IgD-negative memory B cell (primary cell): ENCODE results near the gene PHF21B. TPM values are rescaled to one million over a fixed set of nuclear protein-coding genes. Genes with fewer than 3 reads are reported as not detected.
"Not testable (repeated sequence)": the region's sequence is repeated elsewhere in the genome, so short reads cannot be mapped to it uniquely, and the experiment has no call there.

ENCODE experiments used
- H3K27ac Mint-ChIP-seq, 3 donors: one replicate each; pipeline ENCODE4 v1.8.0; 2020 to 2022; ENCODE audit warnings: mild to moderate bottlenecking in 3 of 3, mixed read lengths in 3 of 3, moderate library complexity in 1 of 3
- H3K27me3 Mint-ChIP-seq: one replicate; pipeline ENCODE4 v1.8.0; 2021; ENCODE audit warnings: mixed read lengths
- H3K36me3 Mint-ChIP-seq: one replicate; pipeline ENCODE4 v1.8.0; 2020; ENCODE audit warnings: mild to moderate bottlenecking, mixed read lengths
- H3K4me1 Mint-ChIP-seq, 3 donors: one replicate each; pipeline ENCODE4 v1.8.0; 2020 to 2022; ENCODE audit warnings: mixed read lengths in 3 of 3, mild to moderate bottlenecking in 1 of 3
- H3K4me3 Mint-ChIP-seq, 4 donors: one replicate each; pipeline ENCODE4 v1.8.0; 2020 to 2022; ENCODE audit warnings: mild to moderate bottlenecking in 4 of 4, mixed read lengths in 4 of 4, moderate library complexity in 3 of 4
- H3K9me3 Mint-ChIP-seq, 3 donors: one replicate each; pipeline ENCODE4 v1.8.0; 2020 to 2021; ENCODE audit warnings: mixed read lengths in 3 of 3, mild to moderate bottlenecking in 1 of 3
- polyA plus RNA-seq: library from polyadenylated mRNA; unstranded; fragments of 300-500 nt; fragmentation: Illumina TruSeq; gene quantifications from one replicate; pipeline ENCODE4 v1.2.3, GENCODE V29; 2021

PHF21B gene
- polyA plus RNA-seq, 1 donor from 2014 or later = not detected

- H3K4me3 Mint-ChIP-seq, H3K27me3 Mint-ChIP-seq, H3K4me1 Mint-ChIP-seq, H3K9me3 Mint-ChIP-seq, H3K36me3 Mint-ChIP-seq, H3K27ac Mint-ChIP-seq: not testable (repeated sequence)
Observed at GRCh38 chr22:44921766-44922165, 88.0 kb downstream of the PHF21B start.

GRCh38 chr22:44920183-44920582 is 89.6 kb downstream of the PHF21B start:
- H3K36me3 Mint-ChIP-seq = no peaks in the 10 kb centered on the region
- H3K27me3 Mint-ChIP-seq = peaks cover 5% of the 10 kb centered on the region
- H3K4me1 Mint-ChIP-seq = no peaks in the 10 kb centered on the region
- no peak overlapping the region for H3K4me3 Mint-ChIP-seq
- no peak overlapping the region for H3K27ac Mint-ChIP-seq
- peaks cover 0 to 6% (median 2%) of the 10 kb centered on the region in 3 donors for H3K9me3 Mint-ChIP-seq

GRCh38 chr22:44919691-44920090 is 90.1 kb downstream of the PHF21B start:
- Mint-ChIP-seq H3K4me3 (no peak overlapping the region), H3K27me3 (peaks cover 5% of the 10 kb centered on the region), H3K36me3 (no peaks in the 10 kb centered on the region), H3K4me1 (no peaks in the 10 kb centered on the region), H3K9me3 (peaks cover 0 to 6% (median 0%) of the 10 kb centered on the region in 3 donors), H3K27ac (no peak overlapping the region)

GRCh38 chr22:44918925-44919392 is 90.8 kb downstream of the PHF21B start:
- Mint-ChIP-seq H3K4me1 (no peaks in the 10 kb centered on the region), H3K9me3 (no peaks in the 10 kb centered on the region), H3K27ac (no peak overlapping the region), H3K36me3 (no peaks in the 10 kb centered on the region), H3K4me3 (no peak overlapping the region), H3K27me3 (peaks cover 5% of the 10 kb centered on the region)

- H3K4me1 Mint-ChIP-seq = no peaks in the 10 kb centered on the region
- no peaks in the 10 kb centered on the region for H3K9me3 Mint-ChIP-seq
- H3K27ac Mint-ChIP-seq = no peak overlapping the region
- no peak overlapping the region for H3K4me3 Mint-ChIP-seq
- peaks cover 5% of the 10 kb centered on the region for H3K27me3 Mint-ChIP-seq
- no peaks in the 10 kb centered on the region for H3K36me3 Mint-ChIP-seq
Observed at GRCh38 chr22:44918166-44918924, 91.5 kb downstream of the PHF21B start.

GRCh38 chr22:44917372-44918165 is 92.2 kb downstream of the PHF21B start:
- H3K36me3 Mint-ChIP-seq = no peaks in the 10 kb centered on the region
- H3K4me1 Mint-ChIP-seq = no peaks in the 10 kb centered on the region
- no peak overlapping the region for H3K4me3 Mint-ChIP-seq
- H3K27me3 Mint-ChIP-seq = peaks cover 5% of the 10 kb centered on the region
- peaks cover 0 to under 1% (median 0%) of the 10 kb centered on the region in 3 donors for H3K9me3 Mint-ChIP-seq
- H3K27ac Mint-ChIP-seq = no peak overlapping the region

GRCh38 chr22:44916281-44917231 is 93.2 kb downstream of the PHF21B start:
- Mint-ChIP-seq H3K4me1 (no peaks in the 10 kb centered on the region), H3K9me3 (peaks cover 2 to 8% (median 4%) of the 10 kb centered on the region in 3 donors), H3K27ac (no peak overlapping the region), H3K4me3 (no peak overlapping the region), H3K27me3 (peaks cover 7% of the 10 kb centered on the region), H3K36me3 (no peaks in the 10 kb centered on the region)

GRCh38 chr22:44915441-44915840 is 94.4 kb downstream of the PHF21B start:
- H3K9me3 Mint-ChIP-seq = peaks cover 2 to 14% (median 4%) of the 10 kb centered on the region in 3 donors
- H3K36me3 Mint-ChIP-seq = no peaks in the 10 kb centered on the region
- H3K27me3 Mint-ChIP-seq = peaks cover 8% of the 10 kb centered on the region
- H3K27ac Mint-ChIP-seq = no peak overlapping the region
- H3K4me1 Mint-ChIP-seq = no peaks in the 10 kb centered on the region
- no peak overlapping the region for H3K4me3 Mint-ChIP-seq

GRCh38 chr22:44914026-44914721 is 95.6 kb downstream of the PHF21B start:
- Mint-ChIP-seq H3K4me3 (no peak overlapping the region), H3K27me3 (peaks cover 13% of the 10 kb centered on the region), H3K36me3 (no peaks in the 10 kb centered on the region), H3K9me3 (peaks cover 2 to 15% (median 7%) of the 10 kb centered on the region in 3 donors), H3K4me1 (no peaks in the 10 kb centered on the region), H3K27ac (no peak overlapping the region)

GRCh38 chr22:44913198-44913983 is 96.4 kb downstream of the PHF21B start:
- Mint-ChIP-seq H3K36me3 (no peaks in the 10 kb centered on the region), H3K4me1 (no peaks in the 10 kb centered on the region), H3K27me3 (peaks cover 11% of the 10 kb centered on the region), H3K9me3 (peaks cover 2 to 15% (median 7%) of the 10 kb centered on the region in 3 donors), H3K27ac (no peak overlapping the region), H3K4me3 (no peak overlapping the region)

- no peaks in the 10 kb centered on the region for H3K4me1 Mint-ChIP-seq
- no peak overlapping the region for H3K27ac Mint-ChIP-seq
- peaks cover 14% of the 10 kb centered on the region for H3K27me3 Mint-ChIP-seq
- H3K4me3 Mint-ChIP-seq = no peak overlapping the region
- peaks cover 5 to 15% (median 7%) of the 10 kb centered on the region in 3 donors for H3K9me3 Mint-ChIP-seq
- H3K36me3 Mint-ChIP-seq = no peaks in the 10 kb centered on the region
Observed at GRCh38 chr22:44909241-44909640, 100.6 kb downstream of the PHF21B start.

GRCh38 chr22:44907765-44908737 is 101.8 kb downstream of the PHF21B start:
- Mint-ChIP-seq H3K27ac (no peak overlapping the region), H3K27me3 (peaks cover 14% of the 10 kb centered on the region), H3K4me1 (no peaks in the 10 kb centered on the region), H3K9me3 (peaks cover 5 to 15% (median 7%) of the 10 kb centered on the region in 3 donors), H3K4me3 (no peak overlapping the region), H3K36me3 (no peaks in the 10 kb centered on the region)
